LNCAP (cell line): ENCODE measurements around the gene DOCK9.

ENCODE experiments used
- TF ChIP-seq, protein P1 (sequence below): fragments of 450-650 bp; IDR thresholded peaks from 2 replicates; pipeline ENCODE4 v1.5.1; 2017; ENCODE audit warnings: mild to moderate bottlenecking

DOCK9 gene

DNA sequence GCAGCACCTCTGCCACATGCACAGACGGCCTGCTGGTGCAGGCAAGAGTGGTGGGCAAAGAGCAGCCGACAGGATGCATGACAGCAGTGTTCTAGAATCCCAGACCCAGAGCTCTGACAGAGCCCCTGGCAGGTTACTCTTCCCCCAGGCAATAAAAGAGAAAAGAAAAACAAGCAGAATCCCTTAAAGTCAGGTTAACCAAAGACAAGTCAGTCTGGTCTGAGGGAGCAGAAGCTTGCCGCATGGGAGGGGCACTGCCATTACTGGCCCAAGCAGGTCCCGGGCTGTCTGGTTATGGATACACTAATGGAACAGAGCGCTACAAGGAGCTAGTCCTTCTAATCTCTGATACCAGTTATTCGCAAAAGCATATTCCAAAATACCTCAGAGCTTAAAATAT is 36.1 kb upstream of the DOCK9 start:
- TF ChIP-seq, protein P1, sequence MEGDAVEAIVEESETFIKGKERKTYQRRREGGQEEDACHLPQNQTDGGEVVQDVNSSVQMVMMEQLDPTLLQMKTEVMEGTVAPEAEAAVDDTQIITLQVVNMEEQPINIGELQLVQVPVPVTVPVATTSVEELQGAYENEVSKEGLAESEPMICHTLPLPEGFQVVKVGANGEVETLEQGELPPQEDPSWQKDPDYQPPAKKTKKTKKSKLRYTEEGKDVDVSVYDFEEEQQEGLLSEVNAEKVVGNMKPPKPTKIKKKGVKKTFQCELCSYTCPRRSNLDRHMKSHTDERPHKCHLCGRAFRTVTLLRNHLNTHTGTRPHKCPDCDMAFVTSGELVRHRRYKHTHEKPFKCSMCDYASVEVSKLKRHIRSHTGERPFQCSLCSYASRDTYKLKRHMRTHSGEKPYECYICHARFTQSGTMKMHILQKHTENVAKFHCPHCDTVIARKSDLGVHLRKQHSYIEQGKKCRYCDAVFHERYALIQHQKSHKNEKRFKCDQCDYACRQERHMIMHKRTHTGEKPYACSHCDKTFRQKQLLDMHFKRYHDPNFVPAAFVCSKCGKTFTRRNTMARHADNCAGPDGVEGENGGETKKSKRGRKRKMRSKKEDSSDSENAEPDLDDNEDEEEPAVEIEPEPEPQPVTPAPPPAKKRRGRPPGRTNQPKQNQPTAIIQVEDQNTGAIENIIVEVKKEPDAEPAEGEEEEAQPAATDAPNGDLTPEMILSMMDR, result no peak

DNA sequence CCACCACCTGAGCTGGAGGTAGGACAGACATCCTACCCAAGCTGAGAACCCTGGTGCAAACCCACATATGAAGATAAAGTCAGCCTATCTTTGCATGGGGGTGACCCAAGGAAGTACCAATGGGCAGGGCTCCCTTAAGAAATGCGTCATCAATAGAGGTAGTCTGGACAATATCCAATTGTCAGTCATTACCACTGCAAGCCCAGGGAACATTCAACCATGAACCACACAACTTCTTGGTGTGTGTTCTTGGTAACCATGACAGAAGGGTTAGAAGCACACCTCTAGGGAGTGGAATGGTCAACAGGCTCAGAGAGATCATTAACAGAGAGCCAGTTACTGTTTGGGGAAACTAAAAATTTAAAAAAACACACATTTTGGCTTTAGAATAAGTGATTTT is 34.7 kb upstream of the DOCK9 start:
- TF ChIP-seq, protein P1, result no peak

DNA sequence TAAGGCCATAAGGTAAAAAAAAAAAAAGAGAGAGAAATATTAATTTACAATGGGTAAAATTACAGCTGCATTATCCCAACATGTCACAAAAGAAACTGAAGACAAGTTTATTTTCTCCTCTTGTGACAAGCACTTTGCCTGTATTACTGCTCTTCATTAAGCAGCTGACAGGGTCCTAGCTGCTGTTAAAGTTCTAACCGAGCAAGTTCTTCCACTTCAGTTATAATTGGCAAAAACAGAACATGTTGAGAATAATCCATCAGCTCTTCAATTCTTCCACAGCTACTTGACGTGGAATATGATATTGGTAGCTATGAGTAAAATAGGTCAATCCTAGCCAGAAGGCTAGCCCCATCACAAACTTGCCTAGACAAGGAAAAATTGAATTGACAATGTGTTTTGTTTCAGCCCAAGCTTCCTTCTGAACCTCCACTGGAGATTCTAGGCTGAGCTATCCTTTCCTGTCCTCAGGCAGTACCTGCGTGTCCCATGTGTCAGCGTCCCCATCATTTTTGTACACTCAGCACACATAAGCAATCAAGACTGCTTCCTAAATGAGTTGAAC is 32.2 kb upstream of the DOCK9 start:
- TF ChIP-seq, protein P1, result no peak

DNA sequence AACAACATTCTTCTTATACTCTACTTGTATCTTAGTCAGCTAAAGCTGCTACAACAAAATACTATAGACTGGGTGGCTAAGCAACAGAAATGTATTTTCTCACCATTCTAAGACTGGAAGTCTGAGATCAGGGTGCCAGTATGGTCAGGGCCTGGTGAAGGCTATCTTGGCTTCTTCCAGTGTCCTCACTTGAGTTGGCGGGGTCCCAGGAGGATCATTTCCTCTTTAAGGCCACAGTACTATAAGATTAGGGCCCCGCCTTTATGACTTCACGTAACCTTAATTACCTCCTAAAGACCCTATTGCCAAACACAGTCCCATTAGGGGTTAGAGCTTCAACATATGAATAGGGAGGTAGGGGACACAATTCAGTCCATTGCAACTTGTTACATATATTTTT is 30.7 kb upstream of the DOCK9 start:
- TF ChIP-seq, protein P1, result no peak

DNA sequence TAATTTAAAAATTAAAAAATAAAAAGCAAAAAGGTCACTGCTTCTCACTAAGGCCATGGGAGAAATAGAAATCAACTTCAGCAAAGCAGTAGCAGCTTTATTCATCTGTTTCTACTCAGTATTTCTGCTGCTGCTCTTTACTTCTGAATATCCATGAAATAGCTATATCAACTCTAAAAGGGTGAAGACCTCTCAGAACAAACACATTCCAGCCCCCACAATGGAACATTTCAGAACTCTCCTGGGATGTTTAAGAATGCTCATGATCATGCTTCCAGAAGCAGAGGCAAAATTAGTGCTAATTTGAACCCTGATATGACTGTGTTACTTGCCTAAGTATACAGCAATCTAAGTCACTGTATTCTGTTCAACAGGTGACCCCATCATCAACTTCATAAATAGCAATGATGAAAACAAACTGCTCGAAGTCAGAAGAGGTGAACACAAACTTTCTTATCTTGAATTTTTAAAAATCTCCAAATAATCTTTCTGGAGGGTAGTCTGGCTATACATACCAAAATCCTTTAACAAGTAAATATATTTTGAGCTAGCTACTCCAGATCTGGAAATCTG is 29.6 kb upstream of the DOCK9 start:
- TF ChIP-seq, protein P1, result no peak

DNA sequence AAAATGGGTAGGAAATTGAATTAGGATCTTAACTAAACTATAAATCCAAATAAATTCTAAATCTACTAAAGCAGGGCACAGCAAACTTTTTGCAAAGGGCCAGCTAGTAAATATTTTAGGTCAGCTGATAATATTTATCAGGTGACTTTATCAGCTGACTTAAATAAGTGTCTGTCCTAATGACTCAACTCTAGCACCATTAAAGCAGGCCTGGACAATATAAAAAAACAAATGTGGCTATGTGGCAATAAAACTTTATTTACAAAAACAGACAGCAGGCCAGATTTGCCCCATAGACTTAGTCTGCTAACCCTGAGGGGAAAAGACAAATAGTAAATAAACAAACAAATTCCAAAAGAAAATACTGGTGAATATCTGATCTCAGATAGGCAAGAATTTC is 27.7 kb upstream of the DOCK9 start:
- TF ChIP-seq, protein P1, result no peak

DNA sequence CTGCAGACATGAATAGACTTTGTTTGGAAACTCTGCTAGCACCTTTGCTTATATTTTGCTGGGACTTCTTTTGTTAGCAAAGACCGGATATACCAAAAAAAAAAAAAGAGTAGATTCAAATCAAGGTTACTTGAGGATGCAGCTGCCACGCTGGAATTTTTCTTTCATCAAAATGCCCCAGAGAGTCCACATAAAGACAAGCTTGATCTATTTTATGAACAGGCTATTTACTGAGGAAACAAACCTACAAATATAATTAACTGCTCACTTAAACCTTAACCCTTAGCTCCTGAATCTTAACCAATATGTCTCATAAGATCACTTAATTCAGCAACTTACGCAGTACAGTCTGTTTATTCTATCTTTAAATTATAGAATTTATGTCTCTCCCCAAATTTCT is 27.1 kb upstream of the DOCK9 start:
- TF ChIP-seq, protein P1, result no peak
